ENCODE measurements around the gene CMIP.

Gene CMIP

DNA sequence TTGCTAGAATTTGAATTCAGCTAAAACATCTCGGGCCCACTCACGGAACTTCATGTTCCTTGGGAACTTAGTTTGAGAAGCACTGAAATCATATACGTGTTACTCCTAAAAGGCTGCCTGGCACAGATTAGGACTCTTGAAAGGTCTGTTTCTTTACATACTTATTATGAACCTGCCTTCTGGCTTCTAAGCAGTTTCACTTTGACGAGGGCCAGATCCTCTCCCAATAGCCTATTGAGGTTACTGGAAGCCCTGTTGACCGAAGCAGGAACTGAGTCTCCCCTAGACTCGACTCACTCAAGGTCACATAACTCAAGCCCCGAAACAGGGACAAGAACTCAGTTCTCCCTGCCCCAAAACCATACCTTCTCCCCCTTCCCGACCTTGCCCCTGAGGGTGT is 212.6 kb downstream of the CMIP start:
- DNase-seq (ENCODE audit: low read depth in 2 of 2), result no peak

DNA sequence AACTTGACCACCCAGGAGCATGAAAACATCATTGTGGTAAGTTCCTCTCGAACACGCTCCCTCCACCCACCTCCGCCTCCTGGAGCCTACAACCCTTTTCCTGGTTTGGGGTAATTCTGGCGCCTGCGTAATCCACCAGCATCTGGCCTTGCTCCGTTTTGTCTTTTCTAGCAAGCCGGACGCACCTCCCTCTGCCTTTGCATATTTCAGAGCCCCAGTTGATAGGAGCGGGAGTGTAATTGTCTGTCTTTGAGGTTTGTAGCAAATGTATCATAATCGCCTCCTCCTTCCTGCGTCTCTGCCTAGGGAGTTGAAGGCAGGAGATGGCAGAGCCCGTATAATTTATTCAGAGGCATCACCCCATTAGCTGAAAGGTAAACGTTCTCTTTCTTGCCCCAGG is 213.2 kb downstream of the CMIP start:
- DNase-seq (ENCODE audit: low read depth in 2 of 2), result no peak

DNA sequence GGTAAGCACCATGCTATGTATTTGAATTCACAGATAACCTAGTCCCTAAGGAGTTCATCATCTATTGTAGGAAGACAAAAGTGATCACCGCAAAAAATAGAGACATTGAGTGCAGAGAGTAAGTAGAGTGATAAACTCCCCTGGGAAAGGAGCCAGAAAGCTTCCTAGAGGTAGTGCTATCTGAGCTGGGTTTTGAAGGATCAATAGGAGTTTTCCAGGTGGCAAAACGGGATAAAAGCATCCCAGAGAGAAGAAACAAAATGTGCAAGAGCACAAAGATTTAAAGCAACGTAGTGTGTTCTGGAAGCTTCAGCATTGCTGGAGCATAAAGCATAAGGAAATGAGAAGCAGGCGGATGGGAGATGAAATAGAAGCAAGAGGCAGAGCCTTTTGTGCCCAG is 213.8 kb downstream of the CMIP start:
- DNase-seq (ENCODE audit: low read depth in 2 of 2), result no peak

DNA sequence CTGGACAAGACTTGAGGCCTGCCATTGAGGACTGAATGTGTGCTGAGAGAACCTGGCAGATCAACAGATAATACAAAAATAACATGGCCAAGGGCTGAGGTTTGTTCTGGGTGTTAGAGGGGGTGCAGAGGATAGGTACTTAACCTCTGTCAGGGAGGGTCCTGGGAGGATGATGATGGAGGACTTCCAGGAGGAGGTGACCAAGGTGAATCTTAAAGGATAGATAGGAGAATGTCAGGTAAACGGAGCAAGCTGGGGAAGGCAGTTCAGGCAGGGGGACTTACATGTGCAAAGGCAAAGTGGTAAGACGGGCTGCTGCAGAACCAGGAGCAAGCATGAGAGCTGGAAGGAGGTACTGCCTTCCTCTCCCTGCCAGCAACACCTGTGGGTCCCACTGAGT is 214.6 kb downstream of the CMIP start:
- no peak for DNase-seq (ENCODE audit: low read depth in 2 of 2)

DNA sequence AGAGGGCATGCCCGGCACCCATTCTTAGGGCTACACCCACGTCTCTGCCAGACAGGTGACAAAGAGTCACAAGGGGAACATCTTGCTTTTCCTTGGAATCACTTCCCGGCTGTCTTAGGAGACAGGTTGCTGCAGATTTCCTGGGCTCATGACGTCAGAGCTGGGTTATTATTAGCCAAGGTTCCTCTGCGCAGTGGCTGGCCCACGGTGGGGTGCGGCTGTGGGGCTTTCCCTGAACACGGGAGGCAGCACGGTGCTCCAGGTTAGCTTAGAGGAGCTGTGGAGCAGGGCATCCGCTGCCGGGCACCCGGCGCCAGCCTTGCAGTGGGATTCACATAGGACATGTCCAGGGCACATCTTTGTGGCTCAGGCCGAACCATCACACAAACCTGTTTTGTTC is 216.5 kb downstream of the CMIP start:
- no peak for DNase-seq (ENCODE audit: low read depth in 2 of 2)

DNA sequence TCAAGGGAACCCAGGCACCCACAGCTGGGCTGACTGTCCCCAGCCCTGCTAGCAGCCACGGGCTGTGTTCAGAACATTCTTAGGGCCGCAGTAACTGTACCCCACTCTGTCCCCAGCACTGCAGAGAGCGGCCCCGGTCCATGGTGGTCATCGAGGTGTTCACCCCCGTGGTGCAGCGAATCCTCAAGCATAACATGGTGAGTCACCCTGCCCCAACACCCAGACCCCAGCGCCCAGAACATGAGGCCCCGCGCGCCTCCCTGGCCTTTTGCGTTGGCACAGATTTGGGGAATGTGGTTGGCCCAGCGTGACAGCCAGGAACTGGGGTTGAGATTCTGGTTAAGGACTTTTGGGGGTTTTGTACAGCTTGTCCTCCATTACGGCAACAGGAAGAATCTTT is 219.5 kb downstream of the CMIP start:
- no peak for DNase-seq (ENCODE audit: low read depth in 2 of 2)

DNA sequence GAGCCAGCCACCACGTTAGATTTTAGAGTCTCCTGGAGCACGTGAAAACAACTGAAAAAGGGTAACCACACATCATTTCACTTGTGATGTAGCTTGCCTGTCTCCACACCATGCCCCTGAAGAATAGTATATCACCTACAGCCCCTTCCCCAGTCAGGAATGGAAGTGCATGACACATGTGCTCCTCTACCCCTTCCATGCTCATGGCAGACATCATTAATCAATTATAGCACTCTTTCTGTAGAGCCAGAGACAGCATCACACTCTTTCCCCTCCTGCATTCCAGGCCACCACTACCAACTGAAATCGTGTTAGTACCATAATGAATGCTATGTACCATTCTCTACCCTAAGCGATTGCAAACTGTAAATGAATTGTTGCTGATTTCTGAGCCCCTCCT is 221.0 kb downstream of the CMIP start:
- no peak for DNase-seq (ENCODE audit: low read depth in 2 of 2)

DNA sequence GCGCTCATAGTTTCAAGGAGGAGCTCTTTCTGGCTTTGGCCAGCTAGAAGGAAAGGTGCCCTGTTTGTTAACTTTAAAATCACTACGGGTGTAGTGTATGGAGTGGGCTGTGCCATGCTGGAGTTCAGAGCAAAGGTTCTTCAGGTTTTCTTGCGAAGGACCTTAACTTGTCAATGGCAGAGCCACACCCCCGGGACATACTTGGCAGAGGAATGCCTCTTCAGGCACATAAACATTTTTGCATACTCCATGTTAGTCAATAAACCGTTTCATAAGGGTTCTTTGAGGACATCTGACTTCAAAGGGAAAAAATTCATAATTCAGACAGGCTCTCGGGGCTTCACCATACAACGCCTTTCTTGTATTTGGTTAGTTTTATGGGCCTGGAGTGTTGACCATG is 221.5 kb downstream of the CMIP start:
- no peak for DNase-seq (ENCODE audit: low read depth in 2 of 2)

DNA sequence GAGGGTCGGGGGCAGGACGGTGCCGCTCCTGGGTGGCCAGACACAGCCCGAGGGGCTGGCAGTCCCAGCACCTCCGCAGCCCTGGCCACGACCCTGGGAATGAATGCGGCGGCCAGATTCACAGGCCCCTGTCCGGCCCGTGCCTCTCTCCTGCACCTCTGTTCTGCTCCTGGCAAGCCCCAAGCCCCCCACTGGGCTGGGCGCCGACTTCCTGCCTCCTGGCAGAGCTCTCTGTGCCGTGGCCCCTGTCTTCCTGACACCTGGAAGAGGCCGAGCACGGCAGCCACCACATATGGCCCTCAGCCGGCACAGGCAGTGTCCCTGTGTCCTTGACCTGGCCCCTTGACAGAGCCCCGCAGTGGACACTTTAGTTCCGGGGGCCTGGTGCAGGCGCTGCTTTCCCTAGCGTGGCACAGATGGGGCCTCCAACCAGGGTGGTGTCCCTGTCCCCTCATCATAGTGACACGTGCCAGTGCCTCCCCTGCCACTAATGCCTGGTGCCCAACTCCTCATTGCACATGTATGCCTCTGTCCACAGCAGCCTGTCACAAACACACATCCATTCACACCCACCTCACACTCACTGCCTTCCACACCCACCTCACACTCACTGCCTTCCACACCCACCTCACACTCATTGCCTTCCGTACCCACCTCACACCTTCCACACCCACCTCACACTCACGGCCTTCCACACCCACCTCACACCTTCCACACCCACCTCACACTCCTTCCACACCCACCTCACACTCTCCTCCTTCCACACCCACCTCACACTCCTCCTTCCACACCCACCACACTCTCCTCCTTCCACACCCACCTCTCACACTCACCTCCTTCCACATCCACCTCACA is 223.9 kb downstream of the CMIP start:
- DNase-seq (ENCODE audit: low read depth in 2 of 2), result no peak

DNA sequence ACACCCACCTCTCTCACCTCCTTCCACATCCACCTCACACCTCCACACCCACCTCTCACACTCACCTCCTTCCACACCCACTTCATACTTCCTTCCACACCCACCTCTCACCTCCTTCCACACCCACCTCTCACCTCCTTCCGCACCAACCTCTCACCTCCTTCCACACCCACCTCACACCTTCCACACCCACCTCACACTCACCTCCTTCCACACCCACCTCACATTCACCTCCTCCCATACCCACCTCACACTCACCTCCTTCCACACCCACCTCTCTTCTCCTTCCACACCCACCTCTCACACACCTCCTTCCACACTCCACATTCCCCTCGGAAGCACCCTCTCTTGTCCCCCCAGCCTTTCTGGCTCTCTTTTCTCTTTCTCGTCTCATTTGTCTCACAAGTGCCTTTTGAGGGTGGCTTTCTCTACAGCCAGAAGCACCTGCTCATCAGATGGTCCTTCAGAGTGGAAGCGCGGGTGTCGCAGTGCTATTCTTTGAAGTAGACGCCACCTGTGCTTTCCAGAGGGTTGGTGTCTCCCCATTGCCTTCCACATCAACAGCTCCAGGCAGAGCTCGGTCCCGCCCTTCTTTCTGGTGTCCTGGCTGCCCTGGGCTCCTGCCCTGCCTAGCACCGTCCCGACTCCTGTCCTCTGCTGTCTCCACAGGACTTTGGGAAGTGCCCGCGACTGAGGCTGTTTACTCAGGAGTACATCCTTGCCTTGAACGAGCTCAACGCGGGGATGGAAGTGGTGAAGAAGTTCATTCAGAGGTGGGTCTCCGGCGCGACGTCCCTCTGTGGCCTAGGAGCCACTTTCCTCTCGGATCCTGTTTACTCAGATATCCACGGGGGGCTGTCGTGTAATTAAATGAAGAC is 225.1 kb downstream of the CMIP start:
- no peak for DNase-seq (ENCODE audit: low read depth in 2 of 2)

DNA sequence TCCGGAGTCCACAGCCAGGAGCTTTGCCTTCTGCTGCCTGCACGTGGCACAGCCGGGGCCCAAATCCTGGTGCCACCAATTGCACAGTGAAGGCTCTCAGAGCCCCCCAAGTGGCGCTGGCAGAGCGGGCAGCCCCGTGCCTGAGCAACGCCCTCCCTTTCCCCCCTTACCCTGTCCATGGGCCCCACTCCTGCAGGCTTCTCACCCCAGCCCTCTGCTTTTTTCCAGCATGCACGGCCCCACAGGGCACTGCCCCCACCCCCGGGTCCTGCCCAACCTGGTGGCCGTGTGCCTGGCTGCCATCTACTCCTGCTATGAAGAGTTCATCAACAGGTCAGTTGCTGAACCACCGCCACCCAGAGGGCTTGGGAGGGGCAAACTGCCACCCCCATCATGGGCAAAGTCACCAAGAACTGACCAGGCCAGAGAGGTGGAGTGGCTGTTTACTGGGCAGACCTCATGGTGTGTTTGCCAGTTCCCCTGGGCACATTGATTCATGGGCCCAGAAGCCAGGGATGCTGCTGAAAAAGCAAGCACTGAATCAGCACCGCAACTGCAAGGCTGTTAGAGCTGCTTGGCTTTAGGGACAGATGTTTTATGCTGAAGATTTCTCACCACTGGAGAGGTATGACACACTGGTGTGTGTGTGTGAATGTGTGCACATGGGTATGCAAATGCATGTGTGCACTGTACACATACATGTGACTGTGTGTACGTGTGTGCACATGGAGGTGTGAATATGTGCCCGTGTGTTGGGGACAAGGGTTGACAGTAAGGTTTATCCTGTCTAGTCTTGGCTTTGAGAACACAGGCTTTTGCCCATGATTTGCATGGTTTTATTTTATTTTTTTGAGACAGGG is 227.4 kb downstream of the CMIP start:
- no peak for DNase-seq (ENCODE audit: low read depth in 2 of 2)

DNA sequence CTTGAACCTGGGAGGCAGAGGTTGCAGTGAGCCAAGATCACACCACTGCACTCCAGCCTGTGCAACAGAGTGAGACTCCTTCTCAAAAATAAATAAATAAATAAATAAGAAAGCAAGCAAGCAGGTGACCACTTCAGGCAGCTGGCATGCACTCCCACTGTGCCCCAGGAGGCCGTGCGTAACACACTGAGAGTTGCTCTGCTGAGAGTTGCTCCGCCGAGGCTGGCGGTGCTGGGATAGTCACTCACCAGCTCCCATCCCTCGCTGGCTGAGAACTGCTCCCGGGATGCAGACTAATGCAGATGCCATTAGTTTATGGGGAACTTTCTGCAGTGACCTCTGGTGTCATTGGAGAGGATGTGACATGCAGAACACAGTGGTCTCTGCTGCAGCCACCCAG is 228.8 kb downstream of the CMIP start:
- no peak for DNase-seq (ENCODE audit: low read depth in 2 of 2)

DNA sequence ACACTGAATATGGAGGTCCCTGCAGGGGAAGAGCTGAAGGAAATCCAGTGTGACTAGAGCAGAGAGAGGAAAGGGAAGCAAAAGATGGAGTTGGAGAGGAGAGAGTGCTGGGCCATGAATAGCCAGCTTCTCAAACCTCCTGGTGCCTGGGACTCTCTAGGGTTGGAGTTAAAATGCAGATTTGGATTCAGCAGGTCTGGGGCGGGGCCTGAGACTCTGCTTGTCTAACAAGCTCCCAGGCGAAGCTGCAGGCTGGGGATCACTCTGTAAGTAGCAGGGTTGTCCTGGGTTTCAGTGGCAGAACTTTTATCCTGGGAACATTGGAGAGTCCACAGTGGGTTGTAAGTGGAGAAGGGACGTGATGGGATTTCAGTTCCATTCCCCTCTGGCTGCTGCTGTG is 231.1 kb downstream of the CMIP start:
- no peak for DNase-seq (ENCODE audit: low read depth in 2 of 2)

DNA sequence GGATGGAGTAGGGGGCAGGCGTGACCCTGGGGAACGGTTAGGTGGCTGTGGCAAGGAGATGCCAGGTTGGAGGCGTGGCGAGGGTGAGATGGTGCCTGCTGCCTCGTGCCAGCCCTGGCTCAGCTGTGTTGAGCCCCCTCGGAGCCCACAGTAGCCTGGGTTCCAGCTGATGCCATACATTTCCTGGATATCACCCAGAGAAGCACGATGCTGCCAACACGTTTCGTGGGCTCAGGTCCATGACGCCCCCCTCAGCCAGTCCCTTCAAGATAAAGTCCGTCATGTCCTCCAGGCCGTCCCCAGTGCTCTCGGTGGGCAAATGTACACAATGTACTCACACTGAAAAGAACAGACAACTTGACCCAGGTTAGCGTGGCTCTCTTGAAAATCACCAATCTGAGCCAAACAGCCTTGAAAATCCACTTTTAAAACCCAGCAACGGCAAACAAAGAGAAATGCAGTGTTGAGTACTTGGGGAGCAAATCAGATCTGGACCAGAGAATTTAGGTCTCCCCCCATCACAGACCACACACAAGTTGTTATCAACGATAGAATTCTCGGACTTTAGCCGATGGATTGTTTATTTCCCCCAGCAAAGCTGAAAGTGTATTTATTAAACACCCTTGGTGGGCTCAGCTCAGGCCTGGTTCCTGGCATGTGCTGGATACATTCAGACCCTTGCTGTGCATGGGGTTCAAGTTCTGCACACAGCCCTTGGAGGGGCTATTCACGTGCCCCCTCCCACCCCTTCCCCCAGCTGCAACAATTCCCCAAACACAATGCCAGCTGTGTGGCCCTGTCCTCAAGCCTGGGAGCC is 231.7 kb downstream of the CMIP start:
- DNase-seq (ENCODE audit: low read depth in 2 of 2), result no peak

DNA sequence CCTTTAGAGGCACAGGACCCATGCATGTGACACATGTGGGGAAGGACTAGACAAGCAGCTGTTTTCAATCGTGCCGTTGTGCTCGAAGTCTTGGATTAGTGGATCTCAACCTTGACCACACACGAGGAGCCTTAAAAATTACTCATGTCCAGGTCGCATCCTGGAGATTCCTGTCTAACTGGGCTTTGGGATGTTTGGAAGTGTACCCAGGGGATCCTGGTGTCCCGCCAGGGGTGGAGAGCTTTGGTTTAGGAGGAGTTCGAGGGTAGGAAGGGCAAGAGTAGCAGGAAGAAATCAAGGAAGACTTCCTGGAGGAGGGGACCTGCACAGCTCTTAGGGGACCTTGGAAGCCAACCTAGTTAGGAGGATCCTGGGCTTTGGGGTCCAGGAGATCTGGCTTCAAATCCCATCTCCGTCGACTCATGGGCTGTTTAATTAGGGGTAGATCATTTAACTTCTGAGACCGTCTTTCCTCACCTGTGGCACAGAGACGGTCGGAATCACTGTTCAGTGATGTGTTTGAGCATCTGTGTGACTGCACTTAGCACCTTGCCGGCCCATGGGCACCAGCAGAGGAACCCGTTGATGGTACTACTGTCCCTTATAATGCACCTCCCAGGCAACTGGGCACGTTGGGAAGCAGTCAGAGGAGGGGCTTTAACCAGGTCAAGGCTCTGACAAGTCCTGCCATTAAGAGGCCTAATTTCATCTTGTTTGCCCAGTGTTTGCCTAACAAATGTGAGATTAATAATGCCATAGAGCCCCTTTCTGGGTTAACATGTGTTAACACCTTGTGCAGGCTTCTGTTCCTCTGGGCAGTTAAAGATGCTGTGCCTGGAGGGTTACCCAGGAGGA is 232.5 kb downstream of the CMIP start:
- DNase-seq (ENCODE audit: low read depth in 2 of 2), result no peak

DNA sequence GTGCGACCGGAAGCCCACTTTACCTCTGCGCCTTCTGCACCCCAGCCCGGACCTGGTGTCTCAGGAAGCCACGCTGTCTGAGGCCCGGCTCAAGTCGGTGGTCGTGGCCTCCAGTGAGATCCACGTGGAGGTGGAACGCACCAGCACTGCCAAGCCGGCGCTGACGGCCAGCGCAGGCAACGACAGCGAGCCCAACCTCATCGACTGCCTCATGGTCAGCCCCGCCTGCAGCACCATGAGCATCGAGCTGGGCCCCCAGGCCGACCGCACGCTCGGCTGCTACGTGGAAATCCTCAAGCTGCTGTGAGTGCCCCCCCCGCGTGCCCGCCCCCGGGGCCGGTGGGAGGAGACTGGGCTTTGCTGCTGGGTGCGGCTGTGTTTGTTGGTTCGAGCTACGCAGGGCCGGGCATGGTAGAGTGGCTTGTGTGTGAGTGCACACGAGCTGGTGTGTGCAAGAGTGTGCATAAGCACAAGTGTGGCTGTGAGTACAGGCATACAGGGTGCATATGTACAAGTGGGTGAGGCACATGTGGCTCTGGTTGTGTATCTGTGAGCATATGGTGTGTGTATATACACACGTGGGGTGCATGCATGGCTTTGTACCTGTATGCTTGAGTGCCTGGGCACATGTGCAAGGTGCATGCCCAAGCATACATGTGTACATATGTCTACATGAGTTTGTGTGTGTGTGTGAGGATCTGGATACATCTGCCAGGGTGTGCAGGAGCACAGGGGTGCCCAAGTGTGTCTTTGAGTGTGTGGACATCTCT is 233.9 kb downstream of the CMIP start:
- DNase-seq (ENCODE audit: low read depth in 2 of 2), result no peak

DNA sequence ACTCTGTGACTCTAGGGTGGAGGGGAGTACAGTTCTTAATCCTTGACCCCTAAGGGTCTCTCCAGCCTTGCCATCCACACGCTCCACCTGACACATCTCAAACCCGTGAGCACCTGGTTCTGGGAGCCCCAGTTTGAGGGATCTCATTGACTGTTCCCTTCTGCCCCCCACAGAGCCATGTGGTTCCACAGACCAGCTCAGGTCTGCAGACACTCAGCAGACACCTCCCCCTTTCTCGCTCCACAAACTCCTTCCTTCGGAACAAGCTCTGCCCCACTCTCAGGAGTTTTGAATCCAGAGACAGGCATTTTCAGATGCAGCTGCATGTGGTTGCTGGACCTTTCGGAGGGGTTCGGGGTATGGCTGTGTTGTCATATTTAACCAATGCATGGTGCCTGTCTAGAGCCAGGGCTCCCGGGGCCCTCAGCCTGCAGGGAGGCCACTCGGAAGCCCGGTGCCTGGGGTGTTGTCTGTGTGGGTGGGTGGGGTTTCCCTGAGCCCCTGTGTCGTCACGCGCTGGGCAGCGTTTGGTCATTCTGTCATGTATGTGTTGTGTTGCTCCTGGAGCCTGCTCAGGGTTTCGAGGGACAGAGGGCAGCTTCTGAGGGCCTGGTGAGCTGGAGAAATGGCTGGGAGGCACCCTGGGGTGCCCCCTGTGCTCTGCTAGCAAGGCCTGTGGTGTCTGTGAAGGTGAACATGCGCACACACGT is 235.3 kb downstream of the CMIP start:
- DNase-seq (ENCODE audit: low read depth in 2 of 2), result no peak

DNA sequence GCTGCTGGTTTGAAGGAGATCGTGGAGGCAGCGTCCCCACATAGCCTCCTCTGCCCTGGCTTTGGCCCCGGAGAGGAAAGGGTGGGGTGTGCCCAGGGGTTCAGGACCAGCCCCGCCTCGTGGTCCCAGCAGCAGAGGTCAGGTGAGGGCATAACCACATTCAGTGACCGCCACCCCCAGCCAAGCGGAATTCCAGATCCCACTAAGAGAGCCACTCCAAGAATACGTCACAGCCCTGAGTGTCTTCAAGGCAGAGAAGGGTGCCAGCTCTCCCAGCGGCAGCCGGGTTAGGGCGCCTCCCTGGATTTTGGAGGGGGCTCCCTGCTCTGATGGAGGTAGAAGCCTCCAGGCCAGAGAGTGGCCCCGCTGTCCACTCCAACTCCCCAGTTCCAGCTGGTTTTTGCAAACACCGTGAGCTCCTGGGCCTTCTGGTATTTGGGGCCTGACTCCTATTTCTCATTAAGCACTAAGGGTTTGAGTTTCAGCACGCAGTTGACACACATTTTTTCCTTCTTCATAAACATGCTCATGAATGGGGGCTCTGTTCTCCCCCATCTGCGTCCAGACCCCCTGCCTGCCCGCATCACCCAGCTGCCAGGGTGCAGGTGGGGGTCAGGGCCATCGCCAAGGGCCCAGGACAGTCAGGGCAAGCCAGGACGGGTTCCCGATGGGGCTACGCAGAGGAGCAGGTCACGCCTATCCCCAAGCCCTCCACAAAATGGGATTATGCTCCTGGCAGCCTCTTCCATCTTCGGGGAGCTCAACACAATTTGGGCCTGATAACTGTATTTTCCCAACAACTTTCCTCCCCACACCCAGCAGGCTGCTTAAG is 236.1 kb downstream of the CMIP start:
- no peak for DNase-seq (ENCODE audit: low read depth in 2 of 2)
